ENCODE results near the gene HADHA.

The HADHA gene

GRCh38 chr2:26245231-26245732 lies 850 bp upstream of the HADHA start:
- peak; percentile 26 for DNase-seq (ENCODE audit: low read depth)

- no peak for DNase-seq (ENCODE audit: low read depth)
These were observed 743 bp downstream of the HADHA start for GRCh38 chr2:26243470-26244308.

GRCh38 chr2:26241928-26242436 lies 2.5 kb downstream of the HADHA start:
- DNase-seq (ENCODE audit: low read depth) = no peak

GRCh38 chr2:26238311-26238958 lies 6.0 kb downstream of the HADHA start:
- no peak for DNase-seq (ENCODE audit: low read depth)

- DNase-seq (ENCODE audit: low read depth) = no peak
These were observed 6.6 kb downstream of the HADHA start for GRCh38 chr2:26237868-26238267.

GRCh38 chr2:26235089-26235488 lies 9.3 kb downstream of the HADHA start:
- DNase-seq (ENCODE audit: low read depth) = no peak

GRCh38 chr2:26230806-26231205 lies 13.6 kb downstream of the HADHA start:
- no peak for DNase-seq (ENCODE audit: low read depth)

- DNase-seq (ENCODE audit: low read depth) = no peak
These were observed 14.8 kb downstream of the HADHA start for GRCh38 chr2:26229595-26229994.

- no peak for DNase-seq (ENCODE audit: low read depth)
These were observed 20.3 kb downstream of the HADHA start for GRCh38 chr2:26224095-26224494.

- DNase-seq (ENCODE audit: low read depth) = no peak
These were observed 21.4 kb downstream of the HADHA start for GRCh38 chr2:26223018-26223417.

- no peak for DNase-seq (ENCODE audit: low read depth)
These were observed 26.7 kb downstream of the HADHA start for GRCh38 chr2:26217720-26218119.

GRCh38 chr2:26216587-26216986 lies 27.8 kb downstream of the HADHA start:
- no peak for DNase-seq (ENCODE audit: low read depth)

- no peak for DNase-seq (ENCODE audit: low read depth)
These were observed 28.6 kb downstream of the HADHA start for GRCh38 chr2:26215833-26216232.

- DNase-seq (ENCODE audit: low read depth) = no peak
These were observed 29.7 kb downstream of the HADHA start for GRCh38 chr2:26214759-26215158.

- DNase-seq (ENCODE audit: low read depth) = no peak
These were observed 32.4 kb downstream of the HADHA start for GRCh38 chr2:26212011-26212410.

- no peak for DNase-seq (ENCODE audit: low read depth)
These were observed 40.5 kb downstream of the HADHA start for GRCh38 chr2:26203906-26204305.

- DNase-seq (ENCODE audit: low read depth) = no peak
These were observed 41.4 kb downstream of the HADHA start for GRCh38 chr2:26202981-26203490.

- no peak for DNase-seq (ENCODE audit: low read depth)
These were observed 46.9 kb downstream of the HADHA start for GRCh38 chr2:26197516-26197915.

- DNase-seq (ENCODE audit: low read depth) = no peak
These were observed 47.6 kb downstream of the HADHA start for GRCh38 chr2:26196683-26197418.

GRCh38 chr2:26195040-26195984 lies 49.1 kb downstream of the HADHA start:
- DNase-seq (ENCODE audit: low read depth) = no peak

- DNase-seq (ENCODE audit: low read depth) = no peak
These were observed 50.7 kb downstream of the HADHA start for GRCh38 chr2:26193578-26194231.

All from activated T-helper 9 cell treated with anti-CD3 and anti-CD28 coated beads, Interleukin-2, amount 50 U/mL, for 16 hours (primary cell).